GM18507 (cell line): ENCODE measurements around the gene PDCD1.

Experiments used
- DNase-seq: peaks from one replicate; pipeline ENCODE4 v3.0.0; 2011; ENCODE audit warnings: low read depth; ENCODE audit not compliant: insufficient read length; ENCODE audit errors: extremely low spot score
- FAIRE-seq: peaks from 2 replicates; lab custom pipeline; 2011; peaks lifted over from hg19 to GRCh38; lab: Jason Lieb, UNC

Gene PDCD1

GRCh38 chr2:241855888-241856422 lies 2.7 kb downstream of the PDCD1 start:
- FAIRE-seq (no peak), DNase-seq (no peak)

GRCh38 chr2:241855245-241855887 lies 3.3 kb downstream of the PDCD1 start:
- FAIRE-seq = no peak
- no peak for DNase-seq

GRCh38 chr2:241854342-241855244 lies 4.1 kb downstream of the PDCD1 start:
- DNase-seq (no peak), FAIRE-seq (no peak)

- FAIRE-seq (no peak), DNase-seq (no peak)
Observed at GRCh38 chr2:241853651-241854341, 4.9 kb downstream of the PDCD1 start.

GRCh38 chr2:241852981-241853631 lies 5.6 kb downstream of the PDCD1 start:
- DNase-seq = no peak
- FAIRE-seq = no peak

GRCh38 chr2:241852116-241852980 lies 6.3 kb downstream of the PDCD1 start:
- DNase-seq = no peak
- FAIRE-seq = no peak

- no peak for DNase-seq
- no peak for FAIRE-seq
Observed at GRCh38 chr2:241851325-241852115, 7.2 kb downstream of the PDCD1 start.

- FAIRE-seq (no peak), DNase-seq (no peak)
Observed at GRCh38 chr2:241850544-241851324, 8.0 kb downstream of the PDCD1 start.

GRCh38 chr2:241849616-241850543 lies 8.8 kb downstream of the PDCD1 start:
- DNase-seq = no peak
- no peak for FAIRE-seq

- FAIRE-seq (no peak), DNase-seq (no peak)
Observed at GRCh38 chr2:241848761-241849615, 9.7 kb downstream of the PDCD1 start.

- DNase-seq (no peak), FAIRE-seq (no peak)
Observed at GRCh38 chr2:241846406-241846805, 12.3 kb downstream of the PDCD1 start.

GRCh38 chr2:241844831-241845578 lies 13.7 kb downstream of the PDCD1 start:
- no peak for DNase-seq
- FAIRE-seq = no peak

GRCh38 chr2:241844066-241844728 lies 14.5 kb downstream of the PDCD1 start:
- DNase-seq = no peak
- peak; percentile 67 for FAIRE-seq
